Fibroblast of lung (primary cell): ENCODE results near the gene AADACL3.

Experiments
- EZH2 ChIP-seq: IDR thresholded peaks from 2 replicates; pipeline ENCODE4 v1.5.1; 2012; ENCODE audit warnings: low read length, control low read depth, mild to moderate bottlenecking; ENCODE audit errors: missing control alignments
- TF ChIP-seq, protein P1 (sequence below), 2 donors: IDR thresholded peaks in 1 of 2; conservative IDR thresholded peaks in 1 of 2; 1 replicate in 1 of 2; 2 replicates in 1 of 2; pipeline ENCODE4 v1.5.1; 2011 to 2012; ENCODE audit warnings: low read length in 2 of 2, control low read depth in 1 of 2, inconsistent platforms in 1 of 2, low read depth in 1 of 2, mild to moderate bottlenecking in 1 of 2

DNA sequence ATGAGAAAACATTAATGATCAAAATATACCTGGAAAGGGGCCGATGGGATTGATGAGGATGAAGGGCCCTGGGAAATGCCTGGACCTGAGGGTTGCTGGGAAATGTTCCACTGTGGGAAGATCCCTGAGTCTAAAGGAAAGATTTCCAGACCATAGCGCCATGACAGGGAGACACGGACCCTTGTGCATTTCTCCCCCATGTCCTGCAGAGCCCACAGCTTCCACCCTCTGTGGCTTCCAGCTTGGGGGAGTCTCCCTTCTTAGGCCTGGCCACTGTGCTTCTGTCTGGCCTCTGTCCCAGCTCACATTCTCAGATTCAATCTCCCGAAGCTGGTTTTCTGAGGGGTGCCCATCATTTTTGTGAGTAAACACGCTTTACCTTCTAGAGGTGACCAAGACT, 56.6 kb downstream of the AADACL3 start:
- TF ChIP-seq, protein P1, sequence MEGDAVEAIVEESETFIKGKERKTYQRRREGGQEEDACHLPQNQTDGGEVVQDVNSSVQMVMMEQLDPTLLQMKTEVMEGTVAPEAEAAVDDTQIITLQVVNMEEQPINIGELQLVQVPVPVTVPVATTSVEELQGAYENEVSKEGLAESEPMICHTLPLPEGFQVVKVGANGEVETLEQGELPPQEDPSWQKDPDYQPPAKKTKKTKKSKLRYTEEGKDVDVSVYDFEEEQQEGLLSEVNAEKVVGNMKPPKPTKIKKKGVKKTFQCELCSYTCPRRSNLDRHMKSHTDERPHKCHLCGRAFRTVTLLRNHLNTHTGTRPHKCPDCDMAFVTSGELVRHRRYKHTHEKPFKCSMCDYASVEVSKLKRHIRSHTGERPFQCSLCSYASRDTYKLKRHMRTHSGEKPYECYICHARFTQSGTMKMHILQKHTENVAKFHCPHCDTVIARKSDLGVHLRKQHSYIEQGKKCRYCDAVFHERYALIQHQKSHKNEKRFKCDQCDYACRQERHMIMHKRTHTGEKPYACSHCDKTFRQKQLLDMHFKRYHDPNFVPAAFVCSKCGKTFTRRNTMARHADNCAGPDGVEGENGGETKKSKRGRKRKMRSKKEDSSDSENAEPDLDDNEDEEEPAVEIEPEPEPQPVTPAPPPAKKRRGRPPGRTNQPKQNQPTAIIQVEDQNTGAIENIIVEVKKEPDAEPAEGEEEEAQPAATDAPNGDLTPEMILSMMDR (conservative IDR thresholded peaks at IDR 0.05 in 1 of 2, IDR thresholded peaks at IDR 0.05 in 1 of 2; ENCODE audit: low read depth in 1 of 2, low read length in 2 of 2), result no peak
- TF ChIP-seq EZH2, result no peak
